ENCODE results near the gene NAPA.

NAPA gene

DNA sequence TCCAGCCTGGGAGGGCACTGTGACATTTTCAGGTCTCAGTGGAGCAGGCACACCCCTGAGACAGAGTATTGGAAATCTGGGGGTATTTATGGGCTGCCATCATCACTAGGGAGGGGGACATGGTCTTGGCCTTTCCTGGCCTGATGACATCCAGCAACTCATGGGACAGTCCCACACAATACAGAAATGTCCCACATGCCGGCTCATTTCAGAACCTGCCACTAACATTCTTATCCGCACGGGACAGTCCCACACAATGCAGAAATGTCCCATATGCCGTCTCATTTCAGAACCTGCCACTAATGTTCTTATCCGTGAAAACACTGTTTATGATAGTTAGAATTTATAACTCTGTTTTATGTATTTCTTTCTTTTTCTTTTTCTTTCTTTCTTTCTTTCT is 53.0 kb downstream of the NAPA start:
- Histone ChIP-seq H2BK120ac (ENCODE audit: insufficient read depth, low read length, poor library complexity) (no peak overlapping the region), H4K12ac (ENCODE audit: low read depth, low read length) (no peak overlapping the region), H3K4me1 (ENCODE audit: control insufficient read depth in 1 of 2, insufficient read depth in 2 of 2, low read length in 2 of 2) (no peaks in the 10 kb centered on the region), H3K18ac (ENCODE audit: low read length) (no peak overlapping the region), H3K14ac (ENCODE audit: low read length) (no peak overlapping the region), H3K27me3 (ENCODE audit: insufficient read depth, low read length) (peaks cover 8% of the 10 kb centered on the region), H3K4ac (ENCODE audit: low read depth, low read length) (no peak overlapping the region), H4K8ac (ENCODE audit: low read depth, low read length) (no peak overlapping the region), H2AK5ac (ENCODE audit: low read length) (no peak overlapping the region), H3K4me2 (ENCODE audit: low read length) (no peak overlapping the region), H2AFZ (ENCODE audit: insufficient read depth, low read length, poor library complexity) (no peak overlapping the region), H3K27ac (ENCODE audit: low read depth, low read length) (no peak overlapping the region), H3K9me3 (ENCODE audit: insufficient read depth, low read depth, low read length) (peaks cover 6% of the 10 kb centered on the region), H3K79me1 (ENCODE audit: low read length) (no peaks in the 10 kb centered on the region), H2BK12ac (ENCODE audit: low read length) (no peak overlapping the region), H2BK5ac (ENCODE audit: low read depth, low read length, poor library complexity) (no peak overlapping the region), H3K23ac (ENCODE audit: low read length) (no peak overlapping the region), H4K91ac (ENCODE audit: low read depth, low read length) (no peak overlapping the region), H3K36me3 (ENCODE audit: control insufficient read depth in 1 of 2, insufficient read depth in 2 of 2, low read length in 2 of 2) (no peaks in the 10 kb centered on the region), H3K9ac (ENCODE audit: low read length) (peak overlapping the region; percentile 49), H3K4me3 (ENCODE audit: low read depth, low read length) (no peak overlapping the region), H3K79me2 (ENCODE audit: control insufficient read depth, insufficient read depth, low read length, poor library complexity) (no peaks in the 10 kb centered on the region)
- DNase-seq, result no peak
- WGBS (ENCODE audit: extremely low coverage, insufficient coverage, insufficient read length), result no CpG with 5 or more reads among the region's 5 CpGs

DNA sequence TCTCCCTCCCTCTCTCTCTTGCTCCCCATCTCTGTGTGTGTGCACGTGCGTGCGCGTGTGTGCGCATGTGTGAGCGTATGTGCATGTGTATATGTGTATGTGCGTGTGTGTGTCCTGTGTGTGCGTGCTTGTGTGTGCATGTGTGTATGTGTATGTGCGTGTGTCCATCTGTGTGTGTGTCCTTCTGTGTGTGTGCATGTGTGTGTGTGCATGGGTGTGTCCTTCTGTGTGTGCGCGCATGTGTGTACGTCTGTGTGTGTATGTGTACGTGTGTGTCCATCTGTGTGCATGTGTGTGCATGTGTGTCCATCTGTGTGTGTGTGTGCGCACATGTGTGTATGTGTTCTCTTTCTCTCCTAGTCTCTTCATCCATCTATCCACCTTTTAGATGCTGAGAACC is 55.4 kb downstream of the NAPA start:
- Histone ChIP-seq H4K8ac (ENCODE audit: low read depth, low read length) (no peak overlapping the region), H3K9me3 (ENCODE audit: insufficient read depth, low read depth, low read length) (peaks cover 12% of the 10 kb centered on the region), H3K4me1 (ENCODE audit: control insufficient read depth in 1 of 2, insufficient read depth in 2 of 2, low read length in 2 of 2) (no peaks in the 10 kb centered on the region), H2BK12ac (ENCODE audit: low read length) (no peak overlapping the region), H3K4ac (ENCODE audit: low read depth, low read length) (no peak overlapping the region), H2AK5ac (ENCODE audit: low read length) (no peak overlapping the region), H3K9ac (ENCODE audit: low read length) (no peak overlapping the region), H2AFZ (ENCODE audit: insufficient read depth, low read length, poor library complexity) (no peak overlapping the region), H3K18ac (ENCODE audit: low read length) (no peak overlapping the region), H3K27ac (ENCODE audit: low read depth, low read length) (no peak overlapping the region), H2BK5ac (ENCODE audit: low read depth, low read length, poor library complexity) (no peak overlapping the region), H2BK120ac (ENCODE audit: insufficient read depth, low read length, poor library complexity) (no peak overlapping the region), H3K4me3 (ENCODE audit: low read depth, low read length) (no peak overlapping the region), H3K23ac (ENCODE audit: low read length) (no peak overlapping the region), H4K91ac (ENCODE audit: low read depth, low read length) (no peak overlapping the region), H3K14ac (ENCODE audit: low read length) (no peak overlapping the region), H3K4me2 (ENCODE audit: low read length) (no peak overlapping the region), H3K36me3 (ENCODE audit: control insufficient read depth in 1 of 2, insufficient read depth in 2 of 2, low read length in 2 of 2) (no peaks in the 10 kb centered on the region), H3K27me3 (ENCODE audit: insufficient read depth, low read length) (peaks cover 8% of the 10 kb centered on the region), H3K79me2 (ENCODE audit: control insufficient read depth, insufficient read depth, low read length, poor library complexity) (no peaks in the 10 kb centered on the region), H3K79me1 (ENCODE audit: low read length) (no peaks in the 10 kb centered on the region), H4K12ac (ENCODE audit: low read depth, low read length) (no peak overlapping the region)
- no peak for DNase-seq
- WGBS (ENCODE audit: extremely low coverage, insufficient coverage, insufficient read length), result no CpG with 5 or more reads among the region's 14 CpGs

DNA sequence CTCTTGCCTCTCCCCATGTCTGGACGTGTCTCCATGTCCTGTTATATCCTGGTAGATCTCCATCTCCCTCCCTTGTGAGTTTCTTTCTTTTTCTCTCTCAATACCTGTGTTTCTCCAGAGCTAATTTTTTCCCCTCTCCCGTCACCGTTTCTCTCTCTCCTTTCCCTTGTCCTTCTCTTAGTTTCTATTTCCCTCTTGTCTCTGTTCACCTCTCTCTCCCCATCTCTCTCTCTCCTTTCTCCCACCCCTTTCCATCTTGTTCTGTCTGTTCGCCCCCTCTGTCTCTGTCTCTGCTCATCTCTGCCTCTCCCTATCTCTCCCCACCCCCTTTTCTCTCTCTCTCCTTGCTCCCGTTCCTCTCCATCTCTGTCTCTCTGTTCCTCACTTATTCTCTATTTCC is 56.2 kb downstream of the NAPA start:
- Histone ChIP-seq H3K14ac (ENCODE audit: low read length) (no peak overlapping the region), H2AK5ac (ENCODE audit: low read length) (no peak overlapping the region), H2BK5ac (ENCODE audit: low read depth, low read length, poor library complexity) (no peak overlapping the region), H3K18ac (ENCODE audit: low read length) (no peak overlapping the region), H3K9me3 (ENCODE audit: insufficient read depth, low read depth, low read length) (peaks cover 14% of the 10 kb centered on the region), H3K4me2 (ENCODE audit: low read length) (no peak overlapping the region), H4K12ac (ENCODE audit: low read depth, low read length) (no peak overlapping the region), H4K91ac (ENCODE audit: low read depth, low read length) (no peak overlapping the region), H2AFZ (ENCODE audit: insufficient read depth, low read length, poor library complexity) (no peak overlapping the region), H2BK12ac (ENCODE audit: low read length) (no peak overlapping the region), H3K4me3 (ENCODE audit: low read depth, low read length) (no peak overlapping the region), H3K9ac (ENCODE audit: low read length) (no peak overlapping the region), H2BK120ac (ENCODE audit: insufficient read depth, low read length, poor library complexity) (no peak overlapping the region), H4K8ac (ENCODE audit: low read depth, low read length) (no peak overlapping the region), H3K79me1 (ENCODE audit: low read length) (no peaks in the 10 kb centered on the region), H3K36me3 (ENCODE audit: control insufficient read depth in 1 of 2, insufficient read depth in 2 of 2, low read length in 2 of 2) (no peaks in the 10 kb centered on the region), H3K79me2 (ENCODE audit: control insufficient read depth, insufficient read depth, low read length, poor library complexity) (no peaks in the 10 kb centered on the region), H3K27me3 (ENCODE audit: insufficient read depth, low read length) (peaks cover 8% of the 10 kb centered on the region), H3K23ac (ENCODE audit: low read length) (no peak overlapping the region), H3K4me1 (ENCODE audit: control insufficient read depth in 1 of 2, insufficient read depth in 2 of 2, low read length in 2 of 2) (no peaks in the 10 kb centered on the region), H3K4ac (ENCODE audit: low read depth, low read length) (no peak overlapping the region), H3K27ac (ENCODE audit: low read depth, low read length) (no peak overlapping the region)
- no CpG with 5 or more reads among the region's 5 CpGs for WGBS (ENCODE audit: extremely low coverage, insufficient coverage, insufficient read length)
- no peak for DNase-seq

DNA sequence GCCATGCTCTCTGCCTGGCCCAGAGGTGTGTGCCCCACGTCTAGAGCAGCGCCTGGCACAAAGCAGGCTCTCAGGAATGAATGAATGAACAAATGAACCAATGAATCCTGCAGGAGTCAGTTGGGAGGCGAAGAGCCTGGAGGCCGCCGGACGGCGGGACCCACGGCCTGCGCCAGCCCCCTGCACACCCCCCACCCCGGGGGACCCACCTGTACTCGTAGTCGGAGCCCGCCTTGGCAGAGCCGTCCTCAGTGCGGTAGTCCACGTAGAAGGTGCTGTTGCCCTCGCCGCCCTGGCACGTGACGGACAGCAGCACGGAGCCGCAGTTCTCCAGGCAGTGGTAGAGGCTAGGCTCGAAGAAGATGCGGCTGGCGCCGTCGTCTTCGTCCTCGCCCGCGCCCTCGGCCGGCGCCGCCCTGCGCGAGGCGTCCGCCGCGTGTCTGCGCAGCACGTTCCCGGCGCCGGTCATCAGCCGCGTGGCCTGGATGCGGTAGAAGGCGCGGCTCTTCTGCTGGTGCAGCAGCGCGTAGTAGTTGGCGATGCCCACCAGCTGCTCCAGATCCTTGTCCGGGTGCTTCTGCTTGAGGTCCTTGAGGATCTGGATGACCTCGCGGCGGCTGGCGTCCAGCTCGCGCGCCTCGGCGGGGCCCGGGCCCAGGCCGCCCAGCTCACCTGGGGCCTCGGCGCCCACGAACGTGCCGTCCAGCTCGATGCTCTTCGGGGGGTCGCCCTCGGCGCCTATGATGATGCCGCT is 58.0 kb downstream of the NAPA start:
- Histone ChIP-seq H3K18ac (ENCODE audit: low read length) (no peak overlapping the region), H3K9me3 (ENCODE audit: insufficient read depth, low read depth, low read length) (peaks cover 14% of the 10 kb centered on the region), H2BK12ac (ENCODE audit: low read length) (no peak overlapping the region), H3K9ac (ENCODE audit: low read length) (no peak overlapping the region), H3K14ac (ENCODE audit: low read length) (no peak overlapping the region), H4K91ac (ENCODE audit: low read depth, low read length) (no peak overlapping the region), H3K4me3 (ENCODE audit: low read depth, low read length) (peak overlapping the region; percentile 35), H3K23ac (ENCODE audit: low read length) (no peak overlapping the region), H2AFZ (ENCODE audit: insufficient read depth, low read length, poor library complexity) (no peak overlapping the region), H2BK120ac (ENCODE audit: insufficient read depth, low read length, poor library complexity) (no peak overlapping the region), H3K36me3 (ENCODE audit: control insufficient read depth in 1 of 2, insufficient read depth in 2 of 2, low read length in 2 of 2) (no peaks in the 10 kb centered on the region), H3K4me2 (ENCODE audit: low read length) (no peak overlapping the region), H3K27me3 (ENCODE audit: insufficient read depth, low read length) (peaks cover 8% of the 10 kb centered on the region), H3K79me1 (ENCODE audit: low read length) (no peaks in the 10 kb centered on the region), H3K4ac (ENCODE audit: low read depth, low read length) (no peak overlapping the region), H3K4me1 (ENCODE audit: control insufficient read depth in 1 of 2, insufficient read depth in 2 of 2, low read length in 2 of 2) (no peaks in the 10 kb centered on the region), H3K27ac (ENCODE audit: low read depth, low read length) (no peak overlapping the region), H3K79me2 (ENCODE audit: control insufficient read depth, insufficient read depth, low read length, poor library complexity) (no peaks in the 10 kb centered on the region), H4K12ac (ENCODE audit: low read depth, low read length) (no peak overlapping the region), H2AK5ac (ENCODE audit: low read length) (no peak overlapping the region), H2BK5ac (ENCODE audit: low read depth, low read length, poor library complexity) (no peak overlapping the region), H4K8ac (ENCODE audit: low read depth, low read length) (no peak overlapping the region)
- no peak for DNase-seq
- no CpG with 5 or more reads among the region's 77 CpGs for WGBS (ENCODE audit: extremely low coverage, insufficient coverage, insufficient read length)
